OCI-LY7 (cell line): Measurements from ENCODE around the gene PITPNC1. TPM values are rescaled to one million over a fixed set of nuclear protein-coding genes. Genes with fewer than 3 reads are reported as not detected.

Source experiments
- BruUV-seq: library from RNA; stranded (reverse); fragments of 400-500 nt; replicated peaks from 2 replicates; lab custom pipeline; 2021; lab: Mats Ljungman, UMichigan
- CTCF ChIA-PET: fragments of 300-600 bp; sonication (Branson Sonifier 250); formaldehyde crosslinking; loops from one replicate; lab custom pipeline; 2022; ENCODE audit warnings: antibody characterized with exemption; ENCODE audit not compliant: unreplicated experiment; lab: Charles Lee
- POLR2A ChIA-PET: fragments of 300-600 bp; sonication (Branson Sonifier 250); formaldehyde crosslinking; loops from one replicate; lab custom pipeline; 2022; ENCODE audit warnings: antibody characterized with exemption; lab: Charles Lee
- DNase-seq: peaks from one replicate; pipeline ENCODE4 v3.0.0-alpha.2; 2015; ENCODE audit warnings: low spot score
- H2AFZ ChIP-seq: fragments of 200-600 bp; sonication (generic), shearing (Covaris generic); 2 replicates; pipeline ENCODE4 v1.6.1; 2014; ENCODE audit warnings: mild to moderate bottlenecking, antibody characterized with exemption, low read length, moderate library complexity
- H3K27ac ChIP-seq: fragments of 200-600 bp; sonication (generic); 2 replicates; pipeline ENCODE4 v1.5.1; 2014; ENCODE audit warnings: mixed run types, low read depth, mild to moderate bottlenecking, moderate library complexity, low read length, inconsistent platforms; ENCODE audit not compliant: poor library complexity, severe bottlenecking
- H3K36me3 ChIP-seq: fragments of 200-600 bp; sonication (generic); 2 replicates; pipeline ENCODE4 v1.6.1; 2014; ENCODE audit warnings: mild to moderate bottlenecking, antibody characterized with exemption, low read length, moderate library complexity, mixed read lengths; ENCODE audit not compliant: insufficient read depth
- H3K4me1 ChIP-seq: fragments of 200-600 bp; sonication (generic); 2 replicates; pipeline ENCODE4 v1.5.1; 2014; ENCODE audit warnings: mild to moderate bottlenecking, low read length; ENCODE audit not compliant: insufficient read depth, poor library complexity, severe bottlenecking
- H3K4me2 ChIP-seq: fragments of 200-600 bp; sonication (generic); 2 replicates; pipeline ENCODE4 v1.6.1; 2014; ENCODE audit warnings: mild to moderate bottlenecking, low read length
- H3K4me3 ChIP-seq: fragments of 200-600 bp; sonication (generic); 2 replicates; pipeline ENCODE4 v1.5.1; 2014; ENCODE audit warnings: mild to moderate bottlenecking, low read depth, low read length; ENCODE audit not compliant: poor library complexity, severe bottlenecking
- H3K79me2 ChIP-seq: fragments of 200-600 bp; sonication (generic); 2 replicates; pipeline ENCODE4 v1.6.1; 2016; ENCODE audit warnings: low read depth, mild to moderate bottlenecking, low read length, moderate library complexity, mixed read lengths; ENCODE audit not compliant: insufficient read depth
- H3K9me2 ChIP-seq: fragments of 200-600 bp; sonication (generic); 2 replicates; pipeline ENCODE4 v1.6.1; 2016; ENCODE audit warnings: mild to moderate bottlenecking, low read length, mixed read lengths; ENCODE audit not compliant: insufficient read depth
- H3K9me3 ChIP-seq: fragments of 200-600 bp; sonication (generic); 2 replicates; pipeline ENCODE4 v1.6.1; 2014; ENCODE audit warnings: mild to moderate bottlenecking, mixed run types, low read length, mixed read lengths
- H4K20me1 ChIP-seq: fragments of 200-600 bp; sonication (generic); 2 replicates; pipeline ENCODE4 v1.6.1; 2014; ENCODE audit warnings: mild to moderate bottlenecking, antibody characterized with exemption, low read length, moderate library complexity, mixed read lengths; ENCODE audit not compliant: insufficient read depth
- CTCF ChIP-seq: fragments of 200-600 bp; sonication (generic); conservative IDR thresholded peaks from 2 replicates; pipeline ENCODE4 v1.5.1; 2014; ENCODE audit warnings: mild to moderate bottlenecking, antibody characterized with exemption, low read length, moderate library complexity, mixed read lengths
- EZH2phosphoT487 ChIP-seq: fragments of 200-600 bp; sonication (generic); IDR thresholded peaks from 2 replicates; pipeline ENCODE4 v1.6.1; 2018; ENCODE audit warnings: low read depth, borderline replicate concordance, mild to moderate bottlenecking, mixed run types, antibody characterized with exemption, low read length, moderate library complexity, mixed read lengths
- intact Hi-C: fragments of 100-400 bp; cut with micrococcal nuclease; formaldehyde crosslinking; loops from one replicate; pipeline ENCODE4 v1.10.0; 2022; ENCODE audit not compliant: unreplicated experiment
- total RNA-seq, 2 experiments: library from RNA; depleted of rRNA in 1 of 2; stranded (reverse); fragments of >200 nt in 1 of 2; shearing (Covaris generic) in 1 of 2; gene quantifications; 2 replicates each; pipeline ENCODE4 v1.2.3, GENCODE V29; 2014 to 2022

The PITPNC1 gene
- total RNA-seq, 2 experiments from 2014 or later = 14.3 to 21.1 TPM

DNA sequence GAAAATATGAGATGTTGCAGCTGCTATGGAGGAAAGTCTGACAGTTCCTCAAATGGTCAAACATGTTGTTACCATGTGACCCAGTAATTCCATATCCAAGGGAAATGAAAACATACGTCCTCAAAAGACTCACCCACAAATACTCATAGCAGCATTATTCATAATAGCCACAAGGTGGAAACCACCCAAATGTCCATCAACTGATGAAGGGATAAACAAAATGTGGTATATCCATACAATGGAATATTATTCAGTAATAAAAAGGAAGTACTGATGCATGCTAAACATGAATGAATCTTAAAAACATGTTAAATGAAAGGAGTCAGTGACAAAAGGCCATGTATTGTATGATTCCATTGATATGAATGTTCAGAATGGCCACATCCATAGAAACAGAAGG lies 140.2 kb downstream of the PITPNC1 start:
- H3K4me2 ChIP-seq = no peak overlapping the region
- TF ChIP-seq CTCF (no peak), EZH2phosphoT487 (no peak)
- no peaks in the 10 kb centered on the region for H3K9me2 ChIP-seq
- H3K27ac ChIP-seq = no peak overlapping the region
- H3K4me3 ChIP-seq = no peak overlapping the region
- H3K36me3 ChIP-seq = no peaks in the 10 kb centered on the region
- no peak for DNase-seq
- H4K20me1 ChIP-seq = no peaks in the 10 kb centered on the region
- H3K79me2 ChIP-seq = no peaks in the 10 kb centered on the region
- H3K9me3 ChIP-seq = no peaks in the 10 kb centered on the region
- intact Hi-C loops = no loop called here
- no TSS peak for BruUV-seq
- H2AFZ ChIP-seq = no peak overlapping the region
- ChIA-PET POLR2A (interaction anchor here (0.7 to 1.6 kb wide), 2 partner anchors 13 to 78 kb away, joined by 3 read pairs; no protein-coding TSS in a partner anchor), CTCF (no interaction called here)
- peaks cover 11% of the 10 kb centered on the region for H3K4me1 ChIP-seq

DNA sequence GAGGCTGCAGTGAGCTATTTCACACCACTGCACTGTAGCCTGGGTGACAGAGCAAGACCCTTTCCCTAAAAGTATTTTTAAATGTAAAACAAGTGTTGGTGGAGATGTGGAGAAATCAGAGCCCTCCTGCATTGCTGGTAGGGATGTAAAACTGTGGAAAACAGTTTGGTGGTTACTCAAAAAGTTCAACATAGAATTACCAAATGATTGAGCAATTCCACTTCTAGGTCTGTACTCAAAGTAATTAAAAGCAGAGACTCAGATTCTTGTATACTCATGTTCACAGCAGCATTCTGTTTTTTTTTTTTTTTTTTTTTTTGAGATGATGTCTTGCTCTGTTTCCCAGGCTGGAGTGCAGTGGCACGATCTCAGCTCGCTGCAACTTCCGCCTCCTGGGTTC lies 141.8 kb downstream of the PITPNC1 start:
- H3K4me3 ChIP-seq = no peak overlapping the region
- BruUV-seq = no TSS peak
- H3K36me3 ChIP-seq = no peaks in the 10 kb centered on the region
- H3K9me3 ChIP-seq = no peaks in the 10 kb centered on the region
- no peaks in the 10 kb centered on the region for H4K20me1 ChIP-seq
- no peak overlapping the region for H3K27ac ChIP-seq
- peaks cover 11% of the 10 kb centered on the region for H3K4me1 ChIP-seq
- no peak overlapping the region for H3K4me2 ChIP-seq
- ChIA-PET POLR2A (interaction anchor here (0.6 to 1.6 kb wide), 2 partner anchors 77 to 272 kb away, joined by 3 to 5 read pairs; no protein-coding TSS in a partner anchor), CTCF (no interaction called here)
- DNase-seq = no peak
- no peaks in the 10 kb centered on the region for H3K79me2 ChIP-seq
- intact Hi-C loops = no loop called here
- TF ChIP-seq EZH2phosphoT487 = no peak
- no peak for TF ChIP-seq CTCF
- no peaks in the 10 kb centered on the region for H3K9me2 ChIP-seq
- no peak overlapping the region for H2AFZ ChIP-seq

GRCh38 chr17:67519801-67520251 lies 142.7 kb downstream of the PITPNC1 start:
- no peak for DNase-seq
- TF ChIP-seq CTCF (no peak), EZH2phosphoT487 (no peak)
- no peaks in the 10 kb centered on the region for H4K20me1 ChIP-seq
- ChIA-PET POLR2A (no interaction called here), CTCF (no interaction called here)
- no peak overlapping the region for H3K4me3 ChIP-seq
- BruUV-seq = no TSS peak
- H2AFZ ChIP-seq = no peak overlapping the region
- H3K9me3 ChIP-seq = no peaks in the 10 kb centered on the region
- no peak overlapping the region for H3K4me2 ChIP-seq
- H3K27ac ChIP-seq = no peak overlapping the region
- H3K9me2 ChIP-seq = no peaks in the 10 kb centered on the region
- intact Hi-C loops = no loop called here
- no peaks in the 10 kb centered on the region for H3K79me2 ChIP-seq
- H3K4me1 ChIP-seq = peaks cover 7% of the 10 kb centered on the region
- H3K36me3 ChIP-seq = no peaks in the 10 kb centered on the region
